HEK293 (cell line): ENCODE measurements around the gene ITGB1BP1.

Source experiments
- CTCF ChIA-PET: fragments of 350-600 bp; formaldehyde crosslinking; extraction: SDS; loops from one replicate; lab custom pipeline; 2021; ENCODE audit warnings: antibody characterized with exemption; lab: Yijun Ruan, JAX
- POLR2A ChIA-PET: fragments of 300-600 bp; formaldehyde crosslinking; extraction: SDS; loops from one replicate; lab custom pipeline; 2020; ENCODE audit warnings: antibody characterized with exemption, inconsistent platforms; lab: Yijun Ruan, JAX
- H3K27ac ChIP-seq: fragments of 200-500 bp; sonication (Bioruptor generic); 2 replicates; pipeline ENCODE4 v1.5.1; 2014; ENCODE audit warnings: low read depth, low read length, control low read depth, inconsistent platforms; ENCODE audit errors: extremely low read depth
- H3K36me3 ChIP-seq, 2 experiments: fragments of 200-500 bp in 1 of 2; sonication (Bioruptor generic) in 1 of 2; 1 replicate in 1 of 2; 2 replicates in 1 of 2; pipeline ENCODE4 v1.5.1; 2014 to 2017; ENCODE audit warnings: inconsistent platforms in 2 of 2, low read length in 2 of 2; ENCODE audit not compliant: control insufficient read depth in 2 of 2, insufficient read depth in 1 of 2
- H3K4me1 ChIP-seq: fragments of 200-500 bp; sonication (Bioruptor generic); 2 replicates; pipeline ENCODE4 v1.5.1; 2014; ENCODE audit warnings: mild to moderate bottlenecking, low read length, inconsistent platforms; ENCODE audit not compliant: control insufficient read depth, insufficient read depth
- H3K4me3 ChIP-seq: 2 replicates; pipeline ENCODE4 v1.5.1; 2011; ENCODE audit warnings: low read depth, mild to moderate bottlenecking, control low read depth, low read length, moderate library complexity
- H3K9me3 ChIP-seq: fragments of 200-500 bp; sonication (Bioruptor generic); 2 replicates; pipeline ENCODE4 v1.5.1; 2014; ENCODE audit warnings: low read depth, low read length, inconsistent platforms; ENCODE audit not compliant: control insufficient read depth, insufficient read depth
- ATF2 ChIP-seq: fragments of 450-650 bp; formaldehyde crosslinking; IDR thresholded peaks from 2 replicates; pipeline ENCODE4 v1.5.1; 2016; ENCODE audit warnings: missing biosample characterization, missing genetic modification characterization, low read depth
- GLI4 ChIP-seq: fragments of 450-650 bp; formaldehyde crosslinking; IDR thresholded peaks from 2 replicates; pipeline ENCODE4 v1.5.1; 2016; ENCODE audit warnings: missing biosample characterization, missing genetic modification characterization
- HOXC10 ChIP-seq: sonication (generic); formaldehyde crosslinking; IDR thresholded peaks from 2 replicates; pipeline ENCODE4 v1.8.1; 2023; ENCODE audit warnings: mild to moderate bottlenecking, missing genetic modification reagents
- INSM2 ChIP-seq: fragments of 450-650 bp; formaldehyde crosslinking; IDR thresholded peaks from 2 replicates; pipeline ENCODE4 v1.5.1; 2016; ENCODE audit warnings: missing biosample characterization, missing genetic modification characterization
- MZF1 ChIP-seq: fragments of 450-650 bp; formaldehyde crosslinking; IDR thresholded peaks from 2 replicates; pipeline ENCODE4 v1.5.1; 2017; ENCODE audit warnings: missing biosample characterization, missing genetic modification characterization, borderline replicate concordance
- REPIN1 ChIP-seq: fragments of 450-650 bp; formaldehyde crosslinking; IDR thresholded peaks from 2 replicates; pipeline ENCODE4 v1.5.1; 2017; ENCODE audit warnings: missing biosample characterization, missing genetic modification characterization, low read depth
- SALL2 ChIP-seq: fragments of 450-650 bp; formaldehyde crosslinking; IDR thresholded peaks from 2 replicates; pipeline ENCODE4 v1.5.0; 2017; ENCODE audit warnings: missing biosample characterization, mild to moderate bottlenecking, missing genetic modification characterization, borderline replicate concordance
- ZBTB17 ChIP-seq: fragments of 450-650 bp; formaldehyde crosslinking; IDR thresholded peaks from 2 replicates; pipeline ENCODE4 v1.5.1; 2016; ENCODE audit warnings: missing biosample characterization, missing genetic modification characterization
- ZBTB26 ChIP-seq: fragments of 450-650 bp; formaldehyde crosslinking; optimal IDR thresholded peaks from 2 replicates; pipeline ENCODE3; 2016; ENCODE audit warnings: missing biosample characterization, mild to moderate bottlenecking, missing genetic modification characterization
- ZBTB6 ChIP-seq: fragments of 450-650 bp; formaldehyde crosslinking; IDR thresholded peaks from 2 replicates; pipeline ENCODE4 v1.5.1; 2017; ENCODE audit warnings: missing biosample characterization, missing genetic modification characterization
- ZNF138 ChIP-seq: fragments of 450-650 bp; formaldehyde crosslinking; IDR thresholded peaks from 2 replicates; pipeline ENCODE4 v1.5.1; 2016; ENCODE audit warnings: missing biosample characterization, missing genetic modification characterization, borderline replicate concordance
- ZNF155 ChIP-seq: fragments of 450-650 bp; formaldehyde crosslinking; IDR thresholded peaks from 2 replicates; pipeline ENCODE4 v1.5.1; 2016; ENCODE audit warnings: missing biosample characterization, missing genetic modification characterization
- ZNF16 ChIP-seq: fragments of 450-650 bp; formaldehyde crosslinking; IDR thresholded peaks from 2 replicates; pipeline ENCODE4 v1.5.1; 2016; ENCODE audit warnings: low read depth, missing biosample characterization, missing genetic modification characterization
- ZNF202 ChIP-seq: fragments of 450-650 bp; formaldehyde crosslinking; IDR thresholded peaks from 2 replicates; pipeline ENCODE4 v1.5.1; 2016; ENCODE audit warnings: missing biosample characterization, missing genetic modification characterization, borderline replicate concordance
- ZNF324 ChIP-seq: fragments of 450-650 bp; formaldehyde crosslinking; IDR thresholded peaks from 2 replicates; pipeline ENCODE4 v1.5.1; 2016; ENCODE audit warnings: missing biosample characterization, missing genetic modification characterization
- ZNF350 ChIP-seq: fragments of 450-650 bp; formaldehyde crosslinking; IDR thresholded peaks from 2 replicates; pipeline ENCODE4 v1.5.0; 2017; ENCODE audit warnings: missing biosample characterization, mild to moderate bottlenecking, missing genetic modification characterization
- ZNF37A ChIP-seq: fragments of 450-650 bp; IDR thresholded peaks from 2 replicates; pipeline ENCODE4 v1.5.1; 2018; ENCODE audit warnings: missing biosample characterization, missing genetic modification characterization
- ZNF433 ChIP-seq: fragments of 450-650 bp; formaldehyde crosslinking; IDR thresholded peaks from 2 replicates; pipeline ENCODE4 v1.5.1; 2016; ENCODE audit warnings: missing biosample characterization, missing genetic modification characterization, low read depth
- ZNF580 ChIP-seq: fragments of 450-650 bp; formaldehyde crosslinking; IDR thresholded peaks from 2 replicates; pipeline ENCODE4 v1.5.1; 2016; ENCODE audit warnings: missing biosample characterization, missing genetic modification characterization
- ZNF670 ChIP-seq: fragments of 450-650 bp; formaldehyde crosslinking; IDR thresholded peaks from 2 replicates; pipeline ENCODE4 v1.5.1; 2016; ENCODE audit warnings: missing biosample characterization, missing genetic modification characterization, low read depth
- ZNF692 ChIP-seq: fragments of 450-650 bp; formaldehyde crosslinking; IDR thresholded peaks from 2 replicates; pipeline ENCODE4 v1.5.1; 2016; ENCODE audit warnings: missing biosample characterization, missing genetic modification characterization
- ZNF837 ChIP-seq: fragments of 450-650 bp; formaldehyde crosslinking; IDR thresholded peaks from 2 replicates; pipeline ENCODE4 v1.5.1; 2016; ENCODE audit warnings: missing biosample characterization, missing genetic modification characterization
- ZSCAN30 ChIP-seq: fragments of 450-650 bp; IDR thresholded peaks from 2 replicates; pipeline ENCODE4 v1.5.1; 2018; ENCODE audit warnings: missing biosample characterization, mild to moderate bottlenecking, missing genetic modification characterization, moderate library complexity

Gene ITGB1BP1

GRCh38 chr2:9463698-9464034 lies 40.3 kb upstream of the ITGB1BP1 start:
- CTCF ChIA-PET = no interaction called here
- Histone ChIP-seq H3K9me3 (no peaks in the 10 kb centered on the region), H3K36me3 (peaks cover 35 to 73% of the 10 kb centered on the region in 2 experiments), H3K27ac (no peak overlapping the region)
- TF ChIP-seq GLI4 (tag by site-specific recombination) (no peak), ZNF202 (tag by site-specific recombination) (no peak), ZSCAN30 (tag by site-specific recombination) (no peak), ZNF37A (tag by site-specific recombination) (no peak), ZNF16 (tag by site-specific recombination) (no peak), HOXC10 (CRISPR knock-in tag) (no peak), ZNF324 (tag by site-specific recombination) (no peak)
- TF ChIP-seq, all 188 proteins: peak for 0
- no peak overlapping the region for H3K4me3 ChIP-seq
- H3K4me1 ChIP-seq = no peaks in the 10 kb centered on the region
- POLR2A ChIA-PET = no interaction called here

GRCh38 chr2:9462886-9463697 lies 39.8 kb upstream of the ITGB1BP1 start:
- Histone ChIP-seq H3K9me3 (no peaks in the 10 kb centered on the region), H3K4me3 (no peak overlapping the region), H3K4me1 (no peaks in the 10 kb centered on the region), H3K36me3 (peaks cover 35 to 74% of the 10 kb centered on the region in 2 experiments), H3K27ac (no peak overlapping the region)
- no peak for TF ChIP-seq ZNF692 (tag by site-specific recombination)
- no peak for TF ChIP-seq ZNF138 (tag by site-specific recombination)
- TF ChIP-seq REPIN1 (tag by site-specific recombination) = no peak
- TF ChIP-seq INSM2 (tag by site-specific recombination) = no peak
- no peak for TF ChIP-seq ATF2 (tag by site-specific recombination)
- TF ChIP-seq ZNF837 = no peak
- no peak for TF ChIP-seq ZNF580 (tag by site-specific recombination)
- no peak for TF ChIP-seq ZBTB6 (tag by site-specific recombination)
- no peak for TF ChIP-seq ZNF155 (tag by site-specific recombination)
- TF ChIP-seq ZNF37A (tag by site-specific recombination) = no peak
- no peak for TF ChIP-seq ZBTB26 (tag by site-specific recombination)
- TF ChIP-seq ZNF670 (tag by site-specific recombination) = no peak
- no peak for TF ChIP-seq GLI4 (tag by site-specific recombination)
- no peak for TF ChIP-seq SALL2 (tag by site-specific recombination)
- no peak for TF ChIP-seq ZNF350 (tag by site-specific recombination)
- TF ChIP-seq ZBTB17 (tag by site-specific recombination) = no peak
- TF ChIP-seq MZF1 (tag by site-specific recombination) = no peak
- no peak for TF ChIP-seq ZNF433 (tag by site-specific recombination)
- POLR2A ChIA-PET = no interaction called here
- CTCF ChIA-PET = no interaction called here
